ENCODE results near the gene ANTXR1. TPM values are rescaled to one million over a fixed set of nuclear protein-coding genes. Genes with fewer than 3 reads are reported as not detected.

The ANTXR1 gene
- total and polyA plus RNA-seq, 2 of the 8 experiments (the other 6 are each of a cell fraction or from before 2014, with no cell fraction given) = 15.8 to 44.3 TPM

DNA sequence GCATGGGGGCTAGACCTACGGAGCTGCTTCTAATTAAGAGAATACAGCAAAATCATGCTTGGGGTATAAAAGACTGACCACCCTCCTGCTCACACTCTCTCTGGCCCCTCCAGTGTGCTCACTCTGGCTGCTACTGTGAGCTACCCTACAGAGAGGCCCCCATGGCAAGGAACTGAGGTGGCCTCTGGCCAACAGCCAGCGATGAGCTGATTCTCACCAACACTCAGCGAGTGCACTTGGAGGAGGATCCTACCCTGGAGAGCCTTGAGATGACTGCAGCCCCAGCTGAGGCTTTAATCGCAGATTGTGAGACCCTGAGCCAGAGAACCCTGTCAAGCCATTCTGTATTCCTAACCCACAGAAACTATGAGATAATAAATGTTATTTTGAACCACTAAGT lies 285.9 kb downstream of the ANTXR1 start (continued):
- TF ChIP-seq, protein P1, sequence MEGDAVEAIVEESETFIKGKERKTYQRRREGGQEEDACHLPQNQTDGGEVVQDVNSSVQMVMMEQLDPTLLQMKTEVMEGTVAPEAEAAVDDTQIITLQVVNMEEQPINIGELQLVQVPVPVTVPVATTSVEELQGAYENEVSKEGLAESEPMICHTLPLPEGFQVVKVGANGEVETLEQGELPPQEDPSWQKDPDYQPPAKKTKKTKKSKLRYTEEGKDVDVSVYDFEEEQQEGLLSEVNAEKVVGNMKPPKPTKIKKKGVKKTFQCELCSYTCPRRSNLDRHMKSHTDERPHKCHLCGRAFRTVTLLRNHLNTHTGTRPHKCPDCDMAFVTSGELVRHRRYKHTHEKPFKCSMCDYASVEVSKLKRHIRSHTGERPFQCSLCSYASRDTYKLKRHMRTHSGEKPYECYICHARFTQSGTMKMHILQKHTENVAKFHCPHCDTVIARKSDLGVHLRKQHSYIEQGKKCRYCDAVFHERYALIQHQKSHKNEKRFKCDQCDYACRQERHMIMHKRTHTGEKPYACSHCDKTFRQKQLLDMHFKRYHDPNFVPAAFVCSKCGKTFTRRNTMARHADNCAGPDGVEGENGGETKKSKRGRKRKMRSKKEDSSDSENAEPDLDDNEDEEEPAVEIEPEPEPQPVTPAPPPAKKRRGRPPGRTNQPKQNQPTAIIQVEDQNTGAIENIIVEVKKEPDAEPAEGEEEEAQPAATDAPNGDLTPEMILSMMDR (IDR thresholded peaks at IDR 0.05; ENCODE audit: control extremely low read depth in 1 of 3, insufficient read depth in 1 of 3, low read depth in 1 of 3, low read length in 3 of 3) = no peak
- no peak for TF ChIP-seq PHF8 (conservative IDR thresholded peaks at IDR 0.05; ENCODE audit: low read depth, low read length)
- TF ChIP-seq KDM4A (IDR thresholded peaks at IDR 0.05; ENCODE audit: low read depth, low read length, severe bottlenecking) = no peak
- no peak for TF ChIP-seq HDAC6 (IDR thresholded peaks at IDR 0.05; ENCODE audit: low read depth, low read length)
- no peak for TF ChIP-seq SP4 (IDR thresholded peaks at IDR 0.05; ENCODE audit: low read length)
- TF ChIP-seq TCF12 (IDR thresholded peaks at IDR 0.05; ENCODE audit: low read depth, low read length) = no peak
- TF ChIP-seq, protein P2, sequence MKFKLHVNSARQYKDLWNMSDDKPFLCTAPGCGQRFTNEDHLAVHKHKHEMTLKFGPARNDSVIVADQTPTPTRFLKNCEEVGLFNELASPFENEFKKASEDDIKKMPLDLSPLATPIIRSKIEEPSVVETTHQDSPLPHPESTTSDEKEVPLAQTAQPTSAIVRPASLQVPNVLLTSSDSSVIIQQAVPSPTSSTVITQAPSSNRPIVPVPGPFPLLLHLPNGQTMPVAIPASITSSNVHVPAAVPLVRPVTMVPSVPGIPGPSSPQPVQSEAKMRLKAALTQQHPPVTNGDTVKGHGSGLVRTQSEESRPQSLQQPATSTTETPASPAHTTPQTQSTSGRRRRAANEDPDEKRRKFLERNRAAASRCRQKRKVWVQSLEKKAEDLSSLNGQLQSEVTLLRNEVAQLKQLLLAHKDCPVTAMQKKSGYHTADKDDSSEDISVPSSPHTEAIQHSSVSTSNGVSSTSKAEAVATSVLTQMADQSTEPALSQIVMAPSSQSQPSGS (IDR thresholded peaks at IDR 0.05; ENCODE audit: low read length) = no peak
- no peak for TF ChIP-seq EGR1 (IDR thresholded peaks at IDR 0.05; ENCODE audit: borderline replicate concordance, low read depth, low read length)

Small RNA genes lying within 50 kb of the gene (microRNA-seq; reads per million reads assigned to microRNA genes)
- 0.69 to 0.81 reads per million in 2 experiments for gene MIR3126 (ENCODE audit: borderline microRNAs expressed in 2 of 2, borderline number of aligned reads in 2 of 2, borderline replicate concordance in 1 of 2)

Small RNA genes lying within 50 kb of the gene (small RNA-seq; reads per million reads assigned to genes)
- gene MIR3126 (ENCODE audit: insufficient read depth) (11.3 reads per million, percentile 84 among the genes with 10 or more reads in this experiment), gene RNA5SP96 (ENCODE audit: insufficient read depth) (not detected), gene RNU6-1216P (ENCODE audit: insufficient read depth) (not detected)

Other genes starting within 250 kb of the ANTXR1 start
- not detected in 2 replicates for gene BMP10, start 141.8 kb upstream of the ANTXR1 start, total RNA-seq (2021; fragmentation: NEBNext Ultra II Directional; extraction: Animal tissue kit (Norgen Biotek cat#: 25700))
- not detected in 2 replicates for gene BMP10, start 141.8 kb upstream of the ANTXR1 start, polyA plus RNA-seq (2011; rRNA removed)
- gene GKN2, start 60.3 kb upstream of the ANTXR1 start, total RNA-seq (2021; fragmentation: NEBNext Ultra II Directional; extraction: Animal tissue kit (Norgen Biotek cat#: 25700)) = not detected in 2 replicates
- not detected in 2 replicates for gene GKN2, start 60.3 kb upstream of the ANTXR1 start, polyA plus RNA-seq (2011; rRNA removed)
- not detected in 2 replicates for gene GKN1, start 38.5 kb upstream of the ANTXR1 start, total RNA-seq (2021; fragmentation: NEBNext Ultra II Directional; extraction: Animal tissue kit (Norgen Biotek cat#: 25700))
- not detected in 2 replicates for gene GKN1, start 38.5 kb upstream of the ANTXR1 start, polyA plus RNA-seq (2011; rRNA removed)

Measured in H1 (cell line).